Measurements from ENCODE around the gene HDAC5. TPM values are rescaled to one million over a fixed set of nuclear protein-coding genes. Genes with fewer than 3 reads are reported as not detected.

The HDAC5 gene
- total RNA-seq, 1 donor from 2014 or later, result 22.7 TPM

DNA sequence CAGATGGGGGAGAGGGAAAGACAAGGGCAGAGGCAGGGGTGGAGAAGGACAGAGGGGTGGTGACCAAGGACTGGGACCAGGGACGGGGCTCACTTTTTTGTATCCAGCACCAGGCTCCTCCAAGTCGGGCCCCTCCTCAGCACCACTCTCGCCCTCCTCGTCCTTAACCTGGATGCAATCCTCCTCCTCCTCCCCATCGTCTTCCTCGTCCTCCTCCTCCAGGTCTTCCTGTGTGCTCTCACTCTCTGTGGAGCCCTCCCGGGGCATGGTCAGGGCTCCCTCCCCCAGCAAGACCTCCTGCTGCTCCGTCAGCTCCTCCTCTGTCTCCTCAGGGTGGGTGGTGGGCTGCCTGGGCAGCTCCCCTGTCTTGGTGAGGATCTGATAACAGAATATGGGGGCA is 36.1 kb downstream of the HDAC5 start:
- no peak for DNase-seq (ENCODE audit: low read depth)

DNA sequence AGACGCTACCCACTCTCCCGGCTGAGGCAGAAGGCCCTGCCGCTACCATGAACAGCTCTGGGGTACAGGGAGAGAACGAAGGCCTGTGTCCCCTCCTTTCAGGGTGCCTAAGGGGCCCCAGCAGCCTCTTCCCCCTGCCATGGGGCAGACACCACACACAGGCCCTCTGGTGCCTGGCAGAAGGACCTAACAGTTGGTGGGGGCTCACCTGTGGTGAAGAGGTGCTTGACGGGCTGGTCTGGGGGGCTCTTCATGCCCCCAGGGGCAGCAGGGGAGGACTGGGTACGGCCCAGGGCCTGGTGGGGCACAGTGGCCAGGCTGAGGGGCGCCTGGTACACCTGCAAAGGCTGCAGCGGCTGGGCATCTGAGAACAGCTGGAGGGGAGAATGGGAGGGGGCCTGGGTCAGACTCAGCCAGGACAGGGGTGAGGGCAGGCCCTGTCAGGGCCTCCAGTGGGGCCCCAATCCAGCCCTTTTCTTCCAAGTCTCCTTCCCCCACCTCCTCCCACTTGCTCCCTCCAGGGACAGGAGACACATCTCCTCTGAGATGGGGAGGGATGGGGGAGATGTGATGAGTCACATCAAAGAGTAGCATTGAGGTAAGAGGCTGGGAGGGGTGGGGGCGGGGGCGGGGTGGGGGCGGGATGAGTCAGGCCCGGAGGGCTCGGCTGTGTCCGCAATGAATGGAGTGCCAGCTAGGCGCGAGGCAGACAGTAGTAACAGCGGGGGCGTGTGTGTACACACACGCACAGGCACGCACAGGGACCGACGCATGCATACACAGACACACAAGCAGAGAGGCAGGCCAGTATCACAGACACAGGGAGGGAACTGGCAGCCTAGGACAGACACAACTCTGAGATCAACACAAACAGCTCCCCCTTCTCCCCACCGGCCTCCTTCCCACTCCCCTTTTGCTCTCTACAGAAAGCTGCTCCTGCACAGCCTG is 36.8 kb downstream of the HDAC5 start:
- peak; percentile 81 for DNase-seq (ENCODE audit: low read depth)

DNA sequence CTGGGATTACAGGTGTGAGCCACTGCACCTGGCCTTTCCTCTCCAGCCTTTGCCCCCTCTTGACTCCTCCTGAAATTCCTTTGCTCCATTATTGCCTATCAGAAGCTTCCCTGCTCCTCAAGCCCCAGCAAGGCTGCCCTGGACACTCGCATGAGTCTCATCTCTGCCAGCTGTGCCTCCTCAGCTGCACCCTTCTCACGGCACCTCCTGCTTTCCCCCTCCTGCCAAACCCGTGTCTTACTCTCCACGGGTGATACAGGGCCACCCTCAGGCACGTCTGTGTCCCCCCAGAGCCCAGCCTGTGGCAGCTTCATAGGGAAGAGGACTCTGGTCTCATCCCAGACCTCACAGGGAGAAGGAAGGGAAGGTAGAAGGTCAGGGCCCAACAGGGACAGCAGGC is 37.5 kb downstream of the HDAC5 start:
- DNase-seq (ENCODE audit: low read depth), result no peak

DNA sequence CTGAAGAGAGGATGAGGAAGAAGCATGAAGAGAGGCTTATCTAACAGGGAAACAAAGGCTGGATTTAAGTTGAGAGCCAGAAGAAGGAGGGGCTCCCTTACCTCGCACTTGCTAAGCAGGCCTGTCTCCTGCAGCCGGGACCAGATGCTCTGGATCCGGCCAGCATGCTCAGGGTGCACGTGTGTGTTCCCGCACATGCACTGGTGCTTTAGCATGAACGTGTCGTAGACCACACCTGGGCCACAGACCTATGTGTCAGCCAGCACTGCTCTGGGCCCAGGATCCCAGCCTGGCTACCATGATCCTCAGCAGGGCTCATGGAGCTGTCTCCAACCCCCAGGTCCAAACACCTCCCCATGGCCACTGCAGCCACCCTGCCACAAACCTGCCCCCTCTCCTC is 38.5 kb downstream of the HDAC5 start:
- DNase-seq (ENCODE audit: low read depth), result no peak

DNA sequence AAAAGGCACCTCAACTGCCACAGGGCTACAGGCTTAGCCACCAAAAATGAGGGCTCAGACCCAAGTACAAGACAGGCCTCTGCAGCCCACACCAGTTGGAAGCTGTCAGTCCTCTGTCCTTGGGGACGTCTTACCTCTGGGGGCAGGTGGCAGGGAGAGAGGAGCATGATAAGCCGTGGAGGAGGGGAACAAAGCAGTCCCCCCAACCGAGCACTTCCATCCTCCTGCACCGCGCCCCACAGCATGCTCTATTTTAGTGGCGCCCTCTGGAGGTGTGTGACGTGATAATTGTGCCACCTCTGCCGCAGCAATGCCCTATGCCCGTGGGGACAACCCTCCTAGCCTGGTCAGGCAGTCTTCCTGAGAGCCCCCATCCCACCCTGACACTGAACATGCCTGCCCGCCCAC is 39.3 kb downstream of the HDAC5 start:
- no peak for DNase-seq (ENCODE audit: low read depth)

DNA sequence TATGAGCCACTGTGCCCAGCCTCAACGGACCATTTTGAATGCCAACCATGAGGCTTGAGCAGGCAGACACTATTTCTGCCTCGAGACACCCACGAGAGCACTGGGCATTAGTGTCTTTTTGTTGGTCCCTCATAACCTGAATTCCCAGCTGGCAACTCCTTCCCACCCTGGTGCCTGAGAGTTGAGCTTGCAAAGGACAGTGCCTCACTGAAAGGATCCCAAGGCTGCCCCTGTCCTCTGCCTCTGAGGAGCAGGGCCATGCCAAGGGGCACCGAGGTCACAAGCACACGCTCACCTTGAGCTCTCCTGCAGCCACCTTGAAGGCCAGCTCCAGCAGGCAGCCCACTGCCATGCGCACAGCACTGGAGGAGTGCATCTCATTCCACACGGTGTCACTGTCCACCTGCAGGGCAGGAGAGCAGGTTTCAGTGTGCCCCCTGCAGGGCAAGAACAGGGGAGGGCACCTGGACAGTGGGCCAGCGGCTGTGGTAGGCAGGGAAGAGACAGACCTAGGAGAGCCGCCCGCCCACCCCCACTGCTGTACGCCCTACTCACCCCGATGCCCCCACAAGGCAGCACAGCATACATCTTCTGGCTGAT is 40.1 kb downstream of the HDAC5 start:
- DNase-seq (ENCODE audit: low read depth), result peak; percentile 29

DNA sequence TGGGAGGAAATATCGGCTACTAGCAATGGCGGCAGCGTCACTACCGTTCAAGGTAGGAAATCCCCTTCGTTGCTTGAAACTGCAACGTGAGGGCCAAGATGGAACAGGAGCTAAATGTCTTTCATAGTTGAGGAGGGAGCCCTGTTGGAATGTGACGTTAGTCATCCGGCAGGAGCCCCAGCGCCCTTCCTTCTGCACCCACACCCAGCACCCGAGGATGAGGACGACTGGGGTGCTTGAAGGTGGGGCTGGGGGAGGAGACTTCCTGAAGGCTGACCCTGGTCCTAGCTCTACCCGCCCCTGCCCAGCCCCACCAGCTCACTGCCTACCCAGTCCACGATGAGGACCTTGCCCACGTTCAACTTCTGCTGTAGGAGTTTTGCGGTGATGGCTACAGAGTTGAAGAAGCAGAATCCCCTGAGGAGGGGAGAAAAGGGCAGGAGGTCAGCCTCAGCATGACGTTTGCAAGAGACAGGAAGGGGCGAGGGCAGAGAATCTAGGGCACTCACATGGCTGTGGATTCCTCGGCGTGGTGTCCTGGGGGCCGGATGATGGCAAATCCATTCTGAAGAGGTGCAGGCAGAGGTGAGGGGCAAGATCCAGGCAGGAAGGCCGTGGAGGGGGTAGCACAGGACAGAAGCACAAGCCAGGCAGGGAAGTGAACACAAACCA is 41.0 kb downstream of the HDAC5 start:
- DNase-seq (ENCODE audit: low read depth), result no peak

DNA sequence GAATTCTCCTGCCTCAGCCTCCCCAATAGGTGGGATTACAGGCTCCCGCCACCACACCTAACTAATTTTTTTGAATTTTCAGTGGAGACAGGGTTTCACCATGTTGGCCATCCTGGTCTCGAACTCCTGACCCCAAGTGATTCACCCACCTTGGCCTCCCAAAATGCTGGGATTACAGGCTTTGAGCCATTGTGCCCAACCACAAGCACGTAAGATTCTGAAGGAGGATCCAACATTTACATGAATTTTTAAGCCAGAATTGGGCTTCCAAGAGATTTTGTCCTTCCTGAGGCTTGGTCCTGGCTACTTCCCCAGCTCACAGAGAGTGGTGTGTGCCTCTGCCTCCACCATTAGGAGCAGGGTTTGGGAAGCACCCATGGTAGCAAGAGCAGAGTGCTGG is 41.8 kb downstream of the HDAC5 start:
- no peak for DNase-seq (ENCODE audit: low read depth)

DNA sequence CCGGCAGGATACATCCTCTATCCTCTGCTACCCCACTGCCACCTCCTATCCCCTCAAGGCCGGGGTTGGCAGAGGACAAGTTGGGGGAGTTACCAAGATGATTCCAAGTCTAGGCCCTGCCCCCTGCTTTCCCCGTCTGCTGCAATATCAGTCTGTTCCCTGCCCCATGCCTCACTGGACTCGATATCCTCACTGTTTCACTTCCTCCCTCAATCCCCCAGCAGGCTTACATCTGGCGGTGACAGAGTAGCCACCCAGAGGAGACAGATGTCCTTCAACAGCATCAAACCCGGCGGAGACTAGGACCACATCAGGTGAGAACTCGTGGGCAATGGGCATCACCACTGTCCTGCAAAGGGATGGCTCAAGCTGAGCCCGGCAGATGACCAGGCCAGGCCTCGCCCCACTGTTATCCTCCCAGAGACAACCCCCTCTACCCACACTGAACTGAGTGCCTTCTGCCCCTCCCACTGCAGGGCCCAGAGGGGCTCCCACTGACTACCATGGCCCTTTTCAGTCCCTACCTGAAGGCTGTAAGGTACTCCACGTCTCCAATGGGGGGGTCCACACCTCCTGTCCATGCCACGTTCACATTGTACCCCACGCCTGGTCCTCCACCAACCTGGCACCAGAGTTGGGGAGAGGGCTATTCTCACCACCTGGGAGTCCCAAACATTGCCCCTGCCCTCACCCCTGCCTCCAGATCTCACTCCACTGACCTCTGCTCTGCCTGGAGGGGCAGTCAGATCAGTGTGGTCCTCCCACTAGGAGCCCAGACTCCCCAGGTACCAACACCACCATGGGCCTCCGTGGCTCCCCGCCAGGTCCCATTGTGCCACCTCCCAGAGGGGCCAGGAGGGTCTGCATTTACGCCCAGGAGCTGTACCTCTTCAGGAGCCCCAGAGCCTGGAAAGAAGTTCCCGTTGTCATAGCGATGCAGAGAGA is 43.3 kb downstream of the HDAC5 start:
- no peak for DNase-seq (ENCODE audit: low read depth)

DNA sequence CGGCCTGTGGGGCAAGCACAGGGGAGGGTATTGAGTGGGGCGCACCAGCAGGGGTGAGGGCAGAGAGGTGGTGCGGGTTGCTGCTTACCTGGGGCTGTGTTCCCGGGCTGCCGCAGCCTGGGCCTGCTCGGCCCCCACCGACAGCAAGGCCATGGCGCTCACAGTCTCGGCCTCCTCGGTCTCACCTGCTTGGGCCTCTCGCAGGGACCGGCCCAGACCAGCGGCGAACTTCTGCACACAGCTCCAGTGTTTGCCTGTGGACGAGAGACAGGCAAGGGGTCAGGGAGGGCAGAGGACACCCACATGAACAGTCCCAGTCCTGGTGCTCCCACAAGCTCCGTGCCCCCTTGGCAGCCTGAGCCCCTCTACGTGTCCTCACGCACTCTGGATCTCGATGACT is 45.0 kb downstream of the HDAC5 start:
- DNase-seq (ENCODE audit: low read depth), result no peak

DNA sequence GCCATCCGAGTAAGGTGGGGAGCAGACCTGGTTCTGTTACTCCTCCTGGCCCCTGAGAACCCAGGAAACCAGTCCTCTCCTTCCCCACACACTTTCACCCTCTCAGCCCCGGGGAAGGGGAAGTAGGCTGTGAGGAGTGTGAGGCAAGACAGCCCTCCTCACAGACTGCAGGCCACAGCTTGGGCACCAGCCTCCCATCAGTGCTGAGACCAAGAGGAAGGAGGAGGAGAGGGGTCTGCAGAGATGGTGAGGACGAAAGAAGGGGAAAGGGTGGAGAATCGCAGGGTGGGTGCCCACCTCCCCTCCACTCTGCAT is 45.9 kb downstream of the HDAC5 start:
- DNase-seq (ENCODE audit: low read depth), result no peak

DNA sequence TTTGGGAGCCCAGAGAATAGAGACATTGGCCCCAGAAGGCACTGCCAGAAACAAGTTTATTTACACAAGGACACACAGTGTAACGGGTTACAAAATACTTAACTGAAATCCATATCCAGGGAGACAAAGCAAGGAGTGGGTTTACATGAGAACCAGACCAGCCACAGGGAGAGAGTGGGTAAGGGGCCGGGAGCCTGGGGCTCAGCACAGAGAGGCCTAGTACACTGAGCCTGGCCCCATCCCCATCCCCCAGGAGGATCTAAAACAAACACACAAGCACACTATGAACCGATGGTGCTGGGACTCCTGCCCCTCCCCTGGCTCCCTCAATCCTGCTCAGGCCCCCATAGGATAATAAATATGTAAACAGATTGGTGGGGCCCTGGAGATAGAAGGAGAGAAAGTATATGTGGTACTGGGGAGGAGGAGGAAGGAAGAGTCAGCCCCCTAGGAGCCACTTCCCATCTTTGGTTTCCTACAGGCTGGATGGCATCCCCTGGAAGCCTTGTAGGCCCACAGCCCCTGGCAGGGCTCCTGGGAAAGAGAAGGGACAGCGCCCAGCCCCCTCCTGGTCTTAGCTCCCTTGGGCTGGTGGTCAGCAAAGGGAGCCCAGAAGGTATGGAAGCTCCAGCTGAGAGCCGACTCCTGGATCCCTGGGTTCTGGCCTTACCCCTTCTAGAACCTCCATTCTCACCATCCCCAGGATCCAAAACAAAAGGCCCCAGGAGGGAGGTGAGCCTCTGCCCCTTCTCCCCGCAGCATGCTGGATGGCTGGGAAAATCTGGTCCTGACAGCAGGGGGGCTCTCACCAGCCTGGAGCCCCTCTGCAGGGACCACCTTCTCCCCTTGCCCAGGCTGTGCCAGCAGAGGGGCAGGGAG is 46.5 kb downstream of the HDAC5 start:
- no peak for DNase-seq (ENCODE audit: low read depth)

DNA sequence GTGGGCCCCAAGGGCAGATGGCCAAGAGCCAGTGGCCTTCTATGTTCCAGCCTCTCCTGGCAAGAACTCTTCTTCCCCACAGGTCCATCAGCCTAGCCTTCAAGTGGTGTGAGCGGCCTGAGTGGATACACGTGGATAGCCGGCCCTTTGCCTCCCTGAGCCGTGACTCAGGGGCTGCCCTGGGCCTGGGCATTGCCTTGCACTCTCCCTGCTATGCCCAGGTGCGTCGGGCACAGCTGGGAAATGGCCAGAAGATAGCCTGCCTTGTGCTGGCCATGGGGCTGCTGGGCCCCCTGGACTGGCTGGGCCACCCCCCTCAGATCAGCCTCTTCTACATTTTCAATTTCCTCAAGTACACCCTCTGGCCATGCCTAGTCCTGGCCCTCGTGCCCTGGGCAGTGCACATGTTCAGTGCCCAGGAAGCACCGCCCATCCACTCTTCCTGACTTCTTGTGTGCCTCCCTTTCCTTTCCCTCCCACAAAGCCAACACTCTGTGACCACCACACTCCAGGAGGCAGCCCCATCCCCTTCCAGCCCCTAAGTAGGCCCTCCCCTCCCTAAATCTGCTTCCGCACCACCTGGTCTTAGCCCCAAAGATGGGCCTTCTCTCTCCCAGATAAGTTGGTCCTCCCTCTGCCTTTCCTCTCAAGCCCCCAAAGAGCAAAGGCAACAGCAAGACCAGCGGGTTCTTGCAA is 47.7 kb downstream of the HDAC5 start:
- DNase-seq (ENCODE audit: low read depth), result no peak

DNA sequence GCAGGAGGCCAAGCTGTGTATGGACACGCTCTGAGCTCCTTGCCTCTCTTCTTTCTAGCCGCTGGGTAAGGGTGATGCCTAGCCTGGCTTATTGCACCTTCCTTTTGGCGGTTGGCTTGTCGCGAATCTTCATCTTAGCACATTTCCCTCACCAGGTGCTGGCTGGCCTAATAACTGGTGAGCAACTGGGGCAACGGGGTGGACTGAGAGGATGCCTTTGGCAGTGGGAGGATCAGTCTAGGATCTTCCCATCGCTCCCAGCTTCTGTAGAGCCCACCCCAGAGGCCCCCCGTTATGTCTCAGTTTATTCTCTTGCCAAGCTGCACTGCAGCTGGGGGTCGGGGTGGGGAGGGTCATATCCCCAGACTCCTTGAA is 48.5 kb downstream of the HDAC5 start:
- DNase-seq (ENCODE audit: low read depth), result no peak

DNA sequence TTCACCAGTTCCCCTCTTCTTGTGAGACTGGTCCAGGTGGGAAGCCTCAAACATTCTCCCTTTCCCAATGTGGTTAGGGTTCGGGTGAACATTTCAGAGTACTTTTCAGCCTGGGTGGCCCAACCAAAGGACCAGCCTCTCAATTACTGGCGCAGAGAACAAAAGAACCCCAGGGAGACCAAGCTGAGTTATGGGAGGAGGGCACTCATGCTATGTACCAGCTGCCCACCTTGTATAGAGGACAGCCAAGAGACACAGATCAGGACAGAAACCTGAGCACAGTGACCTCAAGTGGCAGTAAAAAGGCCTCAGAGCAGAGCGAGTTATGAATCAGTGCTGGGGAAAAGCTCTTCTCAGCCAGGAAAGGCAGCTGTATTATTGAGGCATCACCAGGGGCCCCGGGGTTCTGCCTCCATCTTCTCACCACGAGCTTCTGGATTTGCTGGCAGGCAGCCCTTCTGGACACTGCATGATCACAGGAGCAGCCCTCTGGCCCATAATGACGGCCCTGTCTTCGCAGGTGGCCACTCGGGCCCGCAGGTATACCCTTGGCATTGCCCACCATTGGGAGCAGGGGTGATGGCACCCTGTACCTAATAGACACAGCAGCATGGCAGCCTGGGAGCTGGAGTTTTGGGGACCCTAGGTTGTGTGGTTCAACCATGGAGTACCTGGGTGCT is 49.1 kb downstream of the HDAC5 start:
- DNase-seq (ENCODE audit: low read depth), result no peak

DNA sequence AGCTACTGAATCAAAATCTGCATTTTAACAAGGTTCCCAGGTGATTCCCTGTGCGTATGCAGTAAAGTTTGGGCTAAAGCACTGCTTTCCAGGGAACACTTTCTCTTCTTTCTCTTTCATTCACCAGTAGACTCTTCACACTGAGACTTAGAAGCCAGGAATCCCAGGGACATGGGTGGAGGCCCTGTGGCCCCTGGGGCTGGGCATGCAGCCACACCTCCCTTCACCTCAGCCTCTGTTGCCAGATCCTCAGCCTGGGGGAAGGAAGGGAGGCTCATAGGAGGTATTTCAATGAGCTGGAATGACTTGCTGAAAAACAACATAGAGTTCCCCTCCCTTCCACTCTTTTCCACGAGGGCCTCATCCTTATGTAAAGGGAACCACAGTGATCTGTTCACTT is 51.7 kb downstream of the HDAC5 start:
- peak; percentile 10 for DNase-seq (ENCODE audit: low read depth)

DNA sequence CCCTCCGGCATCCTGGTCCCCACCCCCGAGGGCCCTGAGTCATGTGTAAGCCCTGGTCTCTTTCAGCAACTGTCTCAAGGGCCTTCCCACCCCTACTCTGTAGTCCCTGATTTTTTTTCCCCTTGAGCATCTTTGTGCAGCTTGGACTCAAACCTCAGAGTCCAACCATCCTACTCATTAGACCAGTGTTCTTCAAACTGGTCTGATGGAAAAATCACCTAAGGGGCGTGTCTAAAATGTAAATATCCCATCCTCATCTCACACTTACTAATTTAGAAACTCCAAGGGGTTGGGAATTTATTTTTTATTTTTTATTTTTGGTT is 52.3 kb downstream of the HDAC5 start:
- no peak for DNase-seq (ENCODE audit: low read depth)

DNA sequence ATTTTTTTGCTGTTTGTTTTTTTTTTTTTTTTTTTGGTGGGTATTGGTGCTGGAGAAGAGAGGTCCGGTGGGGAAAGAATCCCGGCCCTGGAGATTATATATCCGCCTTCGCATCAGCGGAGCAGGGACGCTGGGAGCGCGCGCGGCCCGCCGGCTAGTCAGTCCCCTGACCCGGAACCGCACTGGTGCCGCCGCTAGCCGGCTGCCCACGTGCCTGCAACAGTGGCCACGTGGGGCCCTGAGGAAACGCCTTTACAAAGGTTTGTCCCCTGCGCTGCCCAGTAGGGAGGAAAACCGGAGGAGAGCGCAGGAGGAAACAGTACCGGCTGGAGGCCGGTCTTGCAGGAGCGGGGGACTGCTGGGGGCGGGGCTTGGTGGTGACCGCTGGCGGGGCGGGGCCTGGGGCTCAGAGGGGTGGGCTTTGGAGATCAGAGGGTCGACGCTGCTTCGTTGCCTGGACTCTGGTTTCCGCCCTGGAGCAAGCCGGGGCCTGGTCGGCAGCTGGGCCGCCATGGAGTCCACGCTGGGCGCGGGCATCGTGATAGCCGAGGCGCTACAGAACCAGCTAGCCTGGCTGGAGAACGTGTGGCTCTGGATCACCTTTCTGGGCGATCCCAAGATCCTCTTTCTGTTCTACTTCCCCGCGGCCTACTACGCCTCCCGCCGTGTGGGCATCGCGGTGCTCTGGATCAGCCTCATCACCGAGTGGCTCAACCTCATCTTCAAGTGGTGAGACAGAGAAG is 52.8 kb downstream of the HDAC5 start, which contains the start of gene G6PC3:
Gene G6PC3, plus strand, starts transcription at position 281 of the 743 bp plus-strand sequence. Its CDS starts 231 bp downstream, at position 512.
- DNase-seq (ENCODE audit: low read depth), result peak; percentile 93

DNA sequence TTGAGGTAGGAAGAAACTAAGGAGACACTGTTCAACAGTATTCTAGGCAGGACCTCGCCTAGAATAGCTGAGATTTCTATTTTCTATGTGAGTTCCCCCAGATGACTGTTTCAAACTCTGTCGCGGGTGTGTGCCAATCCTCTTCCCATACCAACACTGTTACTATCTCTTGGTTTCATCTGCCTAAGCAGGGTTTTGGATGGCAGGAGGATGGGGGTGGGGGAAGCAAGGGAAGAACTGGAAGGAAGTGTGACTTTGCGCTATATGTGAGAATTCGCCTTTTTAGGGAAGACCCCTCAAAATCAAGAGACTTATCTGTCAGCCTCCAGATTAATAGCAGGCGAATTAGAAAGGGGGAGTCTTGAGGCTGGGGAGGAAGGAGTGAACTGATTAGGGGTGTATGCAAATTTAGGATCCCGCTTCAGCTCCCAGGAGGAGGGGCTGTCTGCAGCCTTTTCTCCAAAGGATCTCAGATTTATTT is 53.4 kb downstream of the HDAC5 start:
- DNase-seq (ENCODE audit: low read depth), result peak; percentile 14
